WTC11 (cell line): ENCODE measurements around the gene COMMD6. TPM values are rescaled to one million over a fixed set of nuclear protein-coding genes. Genes with fewer than 3 reads are reported as not detected.

Experiments used
- ATAC-seq: fragments of 200-7000 bp; cut with Tn5 transposase; 2 replicates; pipeline ENCODE4 v1.10.0; 2021; ENCODE audit warnings: mild to moderate bottlenecking, moderate library complexity
- CTCF ChIA-PET: fragments of 300-600 bp; sonication (Branson Sonifier 250); formaldehyde crosslinking; loops from one replicate; lab custom pipeline; 2021; ENCODE audit warnings: antibody characterized with exemption; lab: Charles Lee
- POLR2A ChIA-PET: fragments of 350-600 bp; sonication (Branson Sonifier 250); formaldehyde crosslinking; loops from one replicate; lab custom pipeline; 2021; ENCODE audit warnings: antibody characterized with exemption; lab: Charles Lee
- DNase-seq: peaks from one replicate; pipeline ENCODE4 v3.0.0; 2021; ENCODE audit warnings: low spot score
- H3K27ac Mint-ChIP-seq: 2 replicates; pipeline ENCODE4 v1.8.0; 2021; ENCODE audit warnings: mixed read lengths
- H3K27me3 Mint-ChIP-seq: 2 replicates; pipeline ENCODE4 v1.8.0; 2021; ENCODE audit warnings: low read depth, mild to moderate bottlenecking, moderate library complexity, mixed read lengths
- H3K36me3 Mint-ChIP-seq: 2 replicates; pipeline ENCODE4 v1.8.0; 2021; ENCODE audit warnings: mixed read lengths
- H3K4me1 Mint-ChIP-seq: 2 replicates; pipeline ENCODE4 v1.8.0; 2022; ENCODE audit warnings: mixed read lengths
- H3K4me3 Mint-ChIP-seq: 2 replicates; pipeline ENCODE4 v1.8.0; 2021; ENCODE audit warnings: mild to moderate bottlenecking, moderate library complexity, mixed read lengths
- H3K9me3 Mint-ChIP-seq: 2 replicates; pipeline ENCODE4 v1.8.0; 2021; ENCODE audit warnings: mixed read lengths
- AR ChIP-seq: fragments of 250-450 bp; sonication (Bioruptor Pico); IDR thresholded peaks from 2 replicates; pipeline ENCODE4 v1.9.0; 2021; ENCODE audit warnings: mild to moderate bottlenecking
- ARID4B ChIP-seq: sonication (generic); formaldehyde crosslinking; IDR thresholded peaks from 2 replicates; pipeline ENCODE4 v1.8.0; 2023; ENCODE audit warnings: missing genetic modification reagents, mild to moderate bottlenecking, borderline replicate concordance
- ATF1 ChIP-seq: sonication (generic); formaldehyde crosslinking; IDR thresholded peaks from 2 replicates; pipeline ENCODE4 v1.8.1; 2023; ENCODE audit warnings: mild to moderate bottlenecking, moderate library complexity, missing genetic modification reagents
- E2F4 ChIP-seq: sonication (generic); formaldehyde crosslinking; IDR thresholded peaks from 2 replicates; pipeline ENCODE4 v1.8.1; 2022; ENCODE audit warnings: low read depth, mild to moderate bottlenecking, moderate library complexity, missing genetic modification reagents, borderline replicate concordance
- ESRRA ChIP-seq: sonication (generic); formaldehyde crosslinking; IDR thresholded peaks from 2 replicates; pipeline ENCODE4 v1.8.1; 2022; ENCODE audit warnings: mild to moderate bottlenecking, missing genetic modification reagents, borderline replicate concordance
- ETV6 ChIP-seq: sonication (generic); formaldehyde crosslinking; IDR thresholded peaks from 2 replicates; pipeline ENCODE4 v1.8.1; 2022; ENCODE audit warnings: mild to moderate bottlenecking, missing genetic modification reagents
- HMGA2 ChIP-seq: fragments of 250-450 bp; sonication (Bioruptor Pico); IDR thresholded peaks from 2 replicates; pipeline ENCODE4 v1.4.0; 2021; ENCODE audit warnings: mild to moderate bottlenecking, moderate library complexity
- HMGXB4 ChIP-seq: sonication (generic); formaldehyde crosslinking; IDR thresholded peaks from 2 replicates; pipeline ENCODE4 v1.8.1; 2023; ENCODE audit warnings: mild to moderate bottlenecking, moderate library complexity, missing genetic modification reagents
- JAZF1 ChIP-seq: fragments of 250-450 bp; sonication (Bioruptor Pico); IDR thresholded peaks from 2 replicates; pipeline ENCODE4 v1.9.0; 2021; ENCODE audit warnings: moderate library complexity, mild to moderate bottlenecking, inconsistent platforms
- PREB ChIP-seq: sonication (generic); formaldehyde crosslinking; IDR thresholded peaks from 2 replicates; pipeline ENCODE4 v1.8.1; 2022; ENCODE audit warnings: mild to moderate bottlenecking, missing genetic modification reagents, moderate library complexity, borderline replicate concordance
- RELA ChIP-seq: sonication (generic); formaldehyde crosslinking; IDR thresholded peaks from 2 replicates; pipeline ENCODE4 v1.8.1; 2022; ENCODE audit warnings: missing genetic modification reagents, mild to moderate bottlenecking, borderline replicate concordance
- SMAD4 ChIP-seq: sonication (generic); formaldehyde crosslinking; IDR thresholded peaks from 2 replicates; pipeline ENCODE4 v1.8.0; 2022; ENCODE audit warnings: mild to moderate bottlenecking, missing genetic modification reagents
- TP53 ChIP-seq: sonication (generic); formaldehyde crosslinking; IDR thresholded peaks from 2 replicates; pipeline ENCODE4 v1.8.1; 2023; ENCODE audit warnings: mild to moderate bottlenecking, missing genetic modification reagents
- ZBTB21 ChIP-seq: sonication (generic); formaldehyde crosslinking; IDR thresholded peaks from 2 replicates; pipeline ENCODE4 v1.8.1; 2023; ENCODE audit warnings: mild to moderate bottlenecking, missing genetic modification reagents, borderline replicate concordance
- ZNF317 ChIP-seq: sonication (generic); formaldehyde crosslinking; IDR thresholded peaks from 2 replicates; pipeline ENCODE4 v1.8.1; 2023; ENCODE audit warnings: low read depth, mild to moderate bottlenecking, moderate library complexity, missing genetic modification reagents, borderline replicate concordance
- ZNF396 ChIP-seq: fragments of 250-450 bp; sonication (Bioruptor Pico); IDR thresholded peaks from 2 replicates; pipeline ENCODE4 v1.8.0; 2021; ENCODE audit warnings: mild to moderate bottlenecking, moderate library complexity, borderline replicate concordance
- ZNF423 ChIP-seq: fragments of 250-450 bp; sonication (Bioruptor Pico); IDR thresholded peaks from 2 replicates; pipeline ENCODE4 v2.1.2; 2022; ENCODE audit warnings: mild to moderate bottlenecking, moderate library complexity
- ZNF512 ChIP-seq: sonication (generic); formaldehyde crosslinking; IDR thresholded peaks from 2 replicates; pipeline ENCODE4 v1.8.1; 2022; ENCODE audit warnings: missing genetic modification reagents, borderline replicate concordance
- total RNA-seq: library from RNA; stranded (reverse); gene quantifications from 3 replicates; pipeline ENCODE4 v1.2.3, GENCODE V29; 2021

Gene COMMD6
- total RNA-seq, 1 experiment from 2014 or later, result 94.6 TPM

GRCh38 chr13:75494491-75494890 lies 43.1 kb downstream of the COMMD6 start (continued):
- no peak for TF ChIP-seq HMGXB4 (CRISPR knock-in tag)
- TF ChIP-seq ZBTB21 (CRISPR knock-in tag), result no peak
- no peak for TF ChIP-seq SMAD4 (CRISPR knock-in tag)
- no peak for TF ChIP-seq AR (CRISPR knock-in tag)
- TF ChIP-seq RELA (CRISPR knock-in tag), result no peak
- TF ChIP-seq ZNF396, result no peak
- no peak for TF ChIP-seq ARID4B (CRISPR knock-in tag)
- TF ChIP-seq E2F4, result no peak
- TF ChIP-seq HMGA2 (CRISPR knock-in tag), result no peak
- no peak for TF ChIP-seq ATF1 (CRISPR knock-in tag)

- Mint-ChIP-seq H3K9me3 (peaks cover 11% of the 10 kb centered on the region), H3K4me1 (no peaks in the 10 kb centered on the region), H3K36me3 (no peaks in the 10 kb centered on the region), H3K4me3 (no peak overlapping the region), H3K27me3 (no peaks in the 10 kb centered on the region), H3K27ac (no peak overlapping the region)
- ChIA-PET CTCF (interaction anchor here (2.0 kb wide), 1 partner anchor 11 kb away, joined by 8 read pairs; the partner anchor contains the start of gene TBC1D4), POLR2A (no interaction called here)
- DNase-seq, result no peak
- no peak for ATAC-seq
- TF ChIP-seq JAZF1 (CRISPR knock-in tag) (no peak), ZNF512 (no peak), ARID4B (CRISPR knock-in tag) (no peak), RELA (CRISPR knock-in tag) (no peak), ZNF317 (CRISPR knock-in tag) (no peak), TP53 (CRISPR knock-in tag) (no peak), ZNF423 (CRISPR knock-in tag) (no peak), ESRRA (no peak), PREB (no peak), ETV6 (CRISPR knock-in tag) (no peak)
Observed at GRCh38 chr13:75493156-75493555, 44.5 kb downstream of the COMMD6 start.
